ENCODE measurements around the gene MBTD1. TPM values are rescaled to one million over a fixed set of nuclear protein-coding genes. Genes with fewer than 3 reads are reported as not detected.

MBTD1 gene
- total and polyA plus RNA-seq, 9 of the 15 experiments (the other 6 are each of a cell fraction or from before 2014, with no cell fraction given), result 2.1 to 26.3 (median 13.3) TPM

GRCh38 chr17:51153210-51154072 is 106.4 kb downstream of the MBTD1 start, which contains the start of gene NME1 (continued):
- TF ChIP-seq ZHX1 (conservative IDR thresholded peaks at IDR 0.05; ENCODE audit: low read length), result peak; percentile 87
- no peak for TF ChIP-seq PTBP1 (IDR thresholded peaks at IDR 0.05; ENCODE audit: low read depth, low read length)
- peak; percentile 93 for TF ChIP-seq CREM (IDR thresholded peaks at IDR 0.05; ENCODE audit: low read depth)
- peak; percentile 88 for TF ChIP-seq E2F1 (CRISPR knock-in tag; IDR thresholded peaks at IDR 0.05)
- TF ChIP-seq THRAP3 (IDR thresholded peaks at IDR 0.05; ENCODE audit: borderline replicate concordance), result peak; percentile 91; the same call in 1 of the 2 replicates
- TF ChIP-seq NR2F6 (CRISPR knock-in tag; IDR thresholded peaks at IDR 0.05), result no peak
- no peak for TF ChIP-seq SIRT6 (IDR thresholded peaks at IDR 0.05; ENCODE audit: low read depth, low read length)
- TF ChIP-seq KDM5B (IDR thresholded peaks at IDR 0.05; ENCODE audit: insufficient replicate concordance, low read depth, low read length), result peak; percentile 66
- peak; percentile 84 for TF ChIP-seq MTA1 (IDR thresholded peaks at IDR 0.05; ENCODE audit: borderline replicate concordance)
